Measurements from ENCODE around the gene NLRC5.

The NLRC5 gene

GRCh38 chr16:56944954-56945839 lies 44.2 kb upstream of the NLRC5 start:
- Histone ChIP-seq H3K9me3 (replicated peaks; ENCODE audit: insufficient read depth, low read length) (no peaks in the 10 kb centered on the region), H3K79me2 (ENCODE audit: low read length) (peaks cover 31% of the 10 kb centered on the region), H3K4me2 (ENCODE audit: low read depth, low read length) (no peak overlapping the region), H3F3A (ENCODE audit: insufficient read depth, low read length) (peaks cover 93% of the 10 kb centered on the region), H2AFZ (ENCODE audit: low read length) (no peak overlapping the region), H3K27ac (ENCODE audit: low read length) (peak overlapping the region; percentile 100; the same call in 1 of the 2 replicates), H3K9ac (ENCODE audit: low read length) (no peak overlapping the region), H3K4me1 (ENCODE audit: low read length) (peaks cover 36% of the 10 kb centered on the region), H3K4me3 (ENCODE audit: low read length) (no peak overlapping the region), H3K27me3 (replicated peaks; ENCODE audit: insufficient read depth, low read length) (no peaks in the 10 kb centered on the region), H4K20me1 (ENCODE audit: insufficient read depth, low read length) (peaks cover 39% of the 10 kb centered on the region), H3K9me2 (replicated peaks; ENCODE audit: insufficient read depth, low read length) (no peaks in the 10 kb centered on the region), H3K36me3 (replicated peaks; ENCODE audit: insufficient read depth, low read length) (peaks cover 38% of the 10 kb centered on the region)
- TF ChIP-seq EZH2 (optimal IDR thresholded peaks at IDR 0.05; ENCODE audit: low read depth, low read length), result no peak
- no peak for TF ChIP-seq EZH2phosphoT487 (IDR thresholded peaks at IDR 0.05; ENCODE audit: low read length)
- TF ChIP-seq CTCF (IDR thresholded peaks at IDR 0.05; ENCODE audit: low read length), result no peak
- DNase-seq, result no peak

GRCh38 chr16:56945847-56946527 lies 43.4 kb upstream of the NLRC5 start:
- H3K27ac ChIP-seq (ENCODE audit: low read length), result peak overlapping the region; percentile 40; the same call in 1 of the 2 replicates
- no peak for TF ChIP-seq EZH2 (optimal IDR thresholded peaks at IDR 0.05; ENCODE audit: low read depth, low read length)
- TF ChIP-seq CTCF (IDR thresholded peaks at IDR 0.05; ENCODE audit: low read length), result no peak
- no peak for TF ChIP-seq EZH2phosphoT487 (IDR thresholded peaks at IDR 0.05; ENCODE audit: low read length)
- no peak overlapping the region for H3K4me3 ChIP-seq (ENCODE audit: low read length)
- H3F3A ChIP-seq (ENCODE audit: insufficient read depth, low read length), result peaks cover 93% of the 10 kb centered on the region
- peaks cover 38% of the 10 kb centered on the region for H3K4me1 ChIP-seq (ENCODE audit: low read length)
- H3K27me3 ChIP-seq (replicated peaks; ENCODE audit: insufficient read depth, low read length), result no peaks in the 10 kb centered on the region
- H3K9me2 ChIP-seq (replicated peaks; ENCODE audit: insufficient read depth, low read length), result no peaks in the 10 kb centered on the region
- H2AFZ ChIP-seq (ENCODE audit: low read length), result no peak overlapping the region
- no peaks in the 10 kb centered on the region for H3K9me3 ChIP-seq (replicated peaks; ENCODE audit: insufficient read depth, low read length)
- no peak for DNase-seq
- H3K4me2 ChIP-seq (ENCODE audit: low read depth, low read length), result no peak overlapping the region
- H3K79me2 ChIP-seq (ENCODE audit: low read length), result peaks cover 24% of the 10 kb centered on the region
- H4K20me1 ChIP-seq (ENCODE audit: insufficient read depth, low read length), result peaks cover 36% of the 10 kb centered on the region
- H3K36me3 ChIP-seq (replicated peaks; ENCODE audit: insufficient read depth, low read length), result peaks cover 35% of the 10 kb centered on the region
- H3K9ac ChIP-seq (ENCODE audit: low read length), result no peak overlapping the region

- H3K4me3 ChIP-seq (ENCODE audit: low read length), result no peak overlapping the region
- TF ChIP-seq EZH2phosphoT487 (IDR thresholded peaks at IDR 0.05; ENCODE audit: low read length) (no peak), EZH2 (optimal IDR thresholded peaks at IDR 0.05; ENCODE audit: low read depth, low read length) (no peak), CTCF (IDR thresholded peaks at IDR 0.05; ENCODE audit: low read length) (no peak)
- H3K79me2 ChIP-seq (ENCODE audit: low read length), result peaks cover 15% of the 10 kb centered on the region
- DNase-seq, result peak; percentile 26
- H3K9me2 ChIP-seq (replicated peaks; ENCODE audit: insufficient read depth, low read length), result no peaks in the 10 kb centered on the region
- H3F3A ChIP-seq (ENCODE audit: insufficient read depth, low read length), result peaks cover 88% of the 10 kb centered on the region
- H4K20me1 ChIP-seq (ENCODE audit: insufficient read depth, low read length), result peaks cover 27% of the 10 kb centered on the region
- H2AFZ ChIP-seq (ENCODE audit: low read length), result no peak overlapping the region
- peaks cover 25% of the 10 kb centered on the region for H3K36me3 ChIP-seq (replicated peaks; ENCODE audit: insufficient read depth, low read length)
- peaks cover 37% of the 10 kb centered on the region for H3K4me1 ChIP-seq (ENCODE audit: low read length)
- H3K27me3 ChIP-seq (replicated peaks; ENCODE audit: insufficient read depth, low read length), result no peaks in the 10 kb centered on the region
- H3K4me2 ChIP-seq (ENCODE audit: low read depth, low read length), result no peak overlapping the region
- H3K9ac ChIP-seq (ENCODE audit: low read length), result no peak overlapping the region
- H3K27ac ChIP-seq (ENCODE audit: low read length), result peak overlapping the region; percentile 40; the same call in 1 of the 2 replicates
- no peaks in the 10 kb centered on the region for H3K9me3 ChIP-seq (replicated peaks; ENCODE audit: insufficient read depth, low read length)
Observed at GRCh38 chr16:56946767-56947603, 42.4 kb upstream of the NLRC5 start.
